K562 (cell line): ENCODE measurements around the gene KIAA0930. TPM values are rescaled to one million over a fixed set of nuclear protein-coding genes. Genes with fewer than 3 reads are reported as not detected.
A peak's percentile ranks its signal among the peaks of the same experiment; 100 is the strongest.

ENCODE experiments used
- ATAC-seq: fragments of 200-7000 bp; cut with Tn5 transposase; 3 replicates; pipeline ENCODE4 v1.9.1; 2020; ENCODE audit warnings: moderate library complexity
- Bru-seq: library from RNA; stranded (reverse); fragments of 400-500 nt; gene quantifications from one replicate; lab custom pipeline; 2021; lab: Mats Ljungman, UMichigan
- BruChase-seq, 2 experiments: library from RNA; stranded (reverse); fragments of 400-500 nt; gene quantifications; one replicate each; lab custom pipeline; 2021; lab: Mats Ljungman, UMichigan
- BruUV-seq: library from RNA; stranded (reverse); fragments of 400-500 nt; replicated peaks from 2 replicates; lab custom pipeline; 2021; lab: Mats Ljungman, UMichigan
- CTCF ChIA-PET: fragments of 300-600 bp; formaldehyde crosslinking; extraction: SDS; loops from one replicate; lab custom pipeline; 2021; ENCODE audit warnings: low intra/inter-chr PET ratio; lab: Yijun Ruan, JAX
- POLR2A ChIA-PET: fragments of 300-600, 350-650 bp; sonication (Branson Sonifier 250); formaldehyde crosslinking; extraction: SDS; loops from one replicate; lab custom pipeline; 2021; ENCODE audit warnings: antibody characterized with exemption, inconsistent platforms; lab: Yijun Ruan, JAX
- DNase-seq, 4 experiments: peaks; one replicate each; pipeline versions ENCODE4 v3.0.0 to v3.0.0-alpha.2; 2011 to 2018; ENCODE audit warnings: low spot score in 3 of 4, mixed read lengths in 3 of 4; ENCODE audit errors: extremely low read depth in 1 of 4
- FAIRE-seq: peaks from 2 replicates; lab custom pipeline; 2011; peaks lifted over from hg19 to GRCh38; lab: Jason Lieb, UNC
- H2AFZ ChIP-seq: 2 replicates; pipeline ENCODE4 v1.6.0; 2011; ENCODE audit warnings: low read depth, low read length, control low read depth, inconsistent platforms
- H3K27ac ChIP-seq: fragments of 200-600 bp; 3 replicates; pipeline ENCODE4 v1.8.0; 2011; ENCODE audit warnings: low read depth, mild to moderate bottlenecking, control low read depth, inconsistent platforms, low read length, moderate library complexity, mixed read lengths; ENCODE audit errors: extremely low read depth
- H3K27me3 ChIP-seq, 2 experiments: fragments of 300-600 bp in 1 of 2; 2 replicates in 1 of 2; 3 replicates in 1 of 2; pipeline versions ENCODE4 v1.6.0 to v1.8.0; 2011; ENCODE audit warnings: inconsistent platforms in 2 of 2, low read length in 2 of 2, mild to moderate bottlenecking in 1 of 2, mixed read lengths in 1 of 2, moderate library complexity in 1 of 2; ENCODE audit not compliant: control insufficient read depth in 2 of 2, insufficient read depth in 2 of 2
- H3K36me3 ChIP-seq: fragments of 300-600 bp; 3 replicates; pipeline ENCODE4 v1.8.0; 2011; ENCODE audit warnings: mild to moderate bottlenecking, low read length, inconsistent platforms; ENCODE audit not compliant: control insufficient read depth, insufficient read depth
- H3K4me1 ChIP-seq, 2 experiments: fragments of 200-600 bp in 1 of 2; replicated peaks in 1 of 2; 2 replicates in 1 of 2; 3 replicates in 1 of 2; pipeline versions ENCODE4 v1.5.1 to v1.8.0; 2011; ENCODE audit warnings: inconsistent platforms in 2 of 2, low read length in 2 of 2, mild to moderate bottlenecking in 1 of 2, mixed read lengths in 1 of 2, moderate library complexity in 1 of 2; ENCODE audit not compliant: control insufficient read depth in 2 of 2, insufficient read depth in 2 of 2
- H3K4me2 ChIP-seq: 2 replicates; pipeline ENCODE4 v1.6.1; 2011; ENCODE audit warnings: low read length, control low read depth, inconsistent platforms, mixed read lengths; ENCODE audit not compliant: insufficient read depth
- H3K4me3 ChIP-seq: fragments of 200-600 bp; sonication (generic), shearing (Covaris generic); 2 replicates; pipeline ENCODE4 v1.5.1; 2016; ENCODE audit warnings: control low read depth, inconsistent platforms
- H3K79me2 ChIP-seq: fragments of 200-600 bp; 3 replicates; pipeline ENCODE4 v1.8.0; 2011; ENCODE audit warnings: low read length, inconsistent platforms; ENCODE audit not compliant: control insufficient read depth, insufficient read depth
- H3K9ac ChIP-seq, 2 experiments: 2 replicates each; pipeline versions ENCODE4 v1.6.0 to v1.6.1; 2011; ENCODE audit warnings: low read depth in 2 of 2, low read length in 2 of 2, control low read depth in 1 of 2, inconsistent platforms in 1 of 2, mild to moderate bottlenecking in 1 of 2, mixed read lengths in 1 of 2; ENCODE audit not compliant: insufficient read depth in 1 of 2
- H3K9me1 ChIP-seq: one replicate; pipeline ENCODE4 v1.6.0; 2011; ENCODE audit warnings: inconsistent platforms, mild to moderate bottlenecking, low read length, moderate library complexity; ENCODE audit not compliant: control insufficient read depth, insufficient read depth
- H3K9me3 ChIP-seq: replicated peaks from 2 replicates; pipeline ENCODE4 v1.5.1; 2011; ENCODE audit warnings: low read depth, low read length, inconsistent platforms; ENCODE audit not compliant: control insufficient read depth, insufficient read depth
- H4K20me1 ChIP-seq: replicated peaks from 2 replicates; pipeline ENCODE4 v1.6.1; 2011; ENCODE audit warnings: low read length, inconsistent platforms, mixed read lengths; ENCODE audit not compliant: control insufficient read depth, insufficient read depth
- CTBP1 ChIP-seq: fragments of 450-650 bp; IDR thresholded peaks from 2 replicates; pipeline ENCODE4 v1.6.1; 2016; ENCODE audit warnings: borderline replicate concordance
- ETS1 ChIP-seq: conservative IDR thresholded peaks from 2 replicates; pipeline ENCODE4 v1.6.1; 2011; ENCODE audit warnings: low read depth, mild to moderate bottlenecking, low read length; ENCODE audit not compliant: control insufficient read depth
- FOXM1 ChIP-seq, 2 experiments: fragments of 450-650 bp in 1 of 2; sonication (generic) in 1 of 2; formaldehyde crosslinking in 1 of 2; IDR thresholded peaks; 2 replicates each; pipeline versions ENCODE4 v1.6.1 to v1.9.0; 2017 to 2022; ENCODE audit warnings: low read depth in 2 of 2, mild to moderate bottlenecking in 2 of 2, missing genetic modification reagents in 1 of 2, moderate library complexity in 1 of 2
- HSF4 ChIP-seq: fragments of 250-450 bp; sonication (Bioruptor Pico); IDR thresholded peaks from 2 replicates; pipeline ENCODE4 v2.1.2; 2022; ENCODE audit warnings: mild to moderate bottlenecking, moderate library complexity, borderline replicate concordance
- JUNB ChIP-seq: fragments of 450-650 bp; formaldehyde crosslinking; conservative IDR thresholded peaks from 2 replicates; pipeline ENCODE4 v1.4.0; 2020; ENCODE audit warnings: mild to moderate bottlenecking
- NCOA4 ChIP-seq: fragments of 450-650 bp; IDR thresholded peaks from 2 replicates; pipeline ENCODE4 v1.6.1; 2018; ENCODE audit warnings: mild to moderate bottlenecking; ENCODE audit not compliant: partially characterized antibody
- NR2C1 ChIP-seq, 2 experiments: fragments of 450-650 bp; IDR thresholded peaks; 2 replicates each; pipeline ENCODE4 v1.6.1; 2017; ENCODE audit warnings: mild to moderate bottlenecking in 2 of 2, antibody characterized with exemption in 1 of 2, inconsistent platforms in 1 of 2, missing compliant biosample characterization in 1 of 2, missing genetic modification characterization in 1 of 2
- VEZF1 ChIP-seq: fragments of 200-800 bp; sonication (Bioruptor generic); IDR thresholded peaks from 2 replicates; pipeline ENCODE4 v1.6.1; 2017; ENCODE audit warnings: missing genetic modification characterization, missing compliant biosample characterization
- ZNF311 ChIP-seq: fragments of 250-450 bp; sonication (Bioruptor Pico); IDR thresholded peaks from 2 replicates; pipeline ENCODE4 v1.4.0; 2020; ENCODE audit warnings: mild to moderate bottlenecking, moderate library complexity
- ZNF449 ChIP-seq: fragments of 250-450 bp; sonication (Bioruptor Pico); IDR thresholded peaks from 2 replicates; pipeline ENCODE4 v1.8.0; 2022; ENCODE audit warnings: moderate library complexity, mild to moderate bottlenecking, inconsistent platforms
- WGBS: fragments of 100-300 bp; shearing (Covaris generic); methylation state at CpG from one replicate; pipeline ENCODE4 v1.1.6; 2016; ENCODE audit warnings: low coverage, mixed read lengths; ENCODE audit not compliant: insufficient coverage; ENCODE audit errors: missing lambda C conversion rate; 5-methylcytosine and 5-hydroxymethylcytosine counted together
- in situ Hi-C: fragments of 300-500 bp; cut with MboI; formaldehyde crosslinking; loops from 4 replicates; pipeline ENCODE4 v1.15.0; 2018; ENCODE audit warnings: inconsistent platforms, mixed read lengths
- intact Hi-C: fragments of 100-400 bp; cut with micrococcal nuclease; formaldehyde crosslinking; loops from 2 replicates; pipeline ENCODE4 v1.14.2; 2022
- long read RNA-seq, 3 experiments: library from polyadenylated mRNA in 2 of 3; library from RNA in 1 of 3; unstranded in 2 of 3; stranded (forward) in 1 of 3; transcript quantifications; one replicate each; pipeline ENCODE4 v2.0.0, GENCODE V29; 2019 to 2022
- polyA minus RNA-seq, 3 experiments: library from RNA; depleted of rRNA, polyadenylated mRNA; stranded (reverse); fragments of >200 nt; gene quantifications; 2 replicates each; pipeline ENCODE4 v1.2.3, GENCODE V29; 2011
- polyA plus RNA-seq, 8 experiments: library from polyadenylated mRNA; depleted of rRNA in 4 of 8; stranded (reverse) in 5 of 8; unstranded in 3 of 8; fragments of >200 nt; fragmentation: Nextera tagmentation in 2 of 8; fragmentation: Illumina TruSeq in 1 of 8; extraction: Ambion mirVana in 2 of 8; extraction: Trizol in 1 of 8; gene quantifications; 2 replicates each; pipeline versions ENCODE4 v1.2.1 to v1.2.3, GENCODE V29; 2011 to 2014; ENCODE audit warnings: inconsistent platforms in 1 of 8, missing spikeins in 1 of 8
- total RNA-seq, 7 experiments: library from RNA; depleted of rRNA in 6 of 7; stranded (reverse); fragments of >200 nt in 6 of 7; fragmentation: Illumina TruSeq in 2 of 7; extraction: Trizol in 2 of 7; gene quantifications; 2 replicates each; pipeline versions ENCODE4 v1.2.1 to v1.2.3, GENCODE V29; 2011 to 2021; ENCODE audit warnings: low replicate concordance in 1 of 7

Gene KIAA0930
- 2.7 and 4.4 TPM in 2 replicates for total RNA-seq (2011; cell fraction: chromatin; rRNA removed; ENCODE audit: low replicate concordance)
- 2.4 and 3.7 TPM in 2 replicates for total RNA-seq (2011; cell fraction: nucleolus; rRNA removed)
- total RNA-seq (2011; cell fraction: nucleoplasm; rRNA removed), result 2.3 and 3.2 TPM in 2 replicates
- total RNA-seq (2014; rRNA removed) (8.5 and 11.5 TPM in 2 replicates), total RNA-seq (2014; rRNA removed; fragmentation: Illumina TruSeq; extraction: Trizol) (3.0 TPM in 2 replicates), total RNA-seq (2015; rRNA removed; fragmentation: Illumina TruSeq; extraction: Trizol) (5.0 and 5.9 TPM in 2 replicates), total RNA-seq (2021) (11.7 and 12.1 TPM in 2 replicates), polyA plus RNA-seq (2011; rRNA removed) (7.7 and 7.9 TPM in 2 replicates), polyA plus RNA-seq (2014; fragmentation: Illumina TruSeq; extraction: Trizol) (6.4 and 8.3 TPM in 2 replicates), polyA plus RNA-seq (2014; fragmentation: Nextera tagmentation; extraction: Ambion mirVana) (under 1 TPM; 0.24 to 0.46 TPM), polyA plus RNA-seq (2014; rRNA removed) (8.1 and 12.1 TPM in 2 replicates), polyA minus RNA-seq (2011; rRNA and poly(A)+ RNA removed) (2.1 and 4.3 TPM in 2 replicates), Bru-seq, nascent RNA (percentile 44 among the genes with signal in this experiment), BruChase-seq, experiment 1, labeled RNA remaining after a 2-hour chase (percentile 34 among the genes with signal in this experiment), BruChase-seq, experiment 2, labeled RNA remaining after a 6-hour chase (percentile 32 among the genes with signal in this experiment)
- polyA plus RNA-seq (2011; cell fraction: cytosol; rRNA removed), result 8.7 and 16.2 TPM in 2 replicates
- 9.8 and 13.3 TPM in 2 replicates for polyA plus RNA-seq (2011; cell fraction: nucleus; rRNA removed)
- 7.7 and 9.5 TPM in 2 replicates for polyA plus RNA-seq (2012)
- 6.1 and 6.6 TPM in 2 replicates for polyA minus RNA-seq (2011; cell fraction: cytosol; rRNA and poly(A)+ RNA removed)
- 1.1 and 1.8 TPM in 2 replicates for polyA minus RNA-seq (2011; cell fraction: nucleus; rRNA and poly(A)+ RNA removed)
- long read RNA-seq, experiment 1, full-length matches to known transcripts, result 32 of 42 reads
- long read RNA-seq, experiment 1, partial matches to known transcripts, result 4 of 42 reads
- long read RNA-seq, experiment 1, other reads (novel, unspliced or antisense), result 6 of 42 reads
- long read RNA-seq, experiment 2, full-length matches to known transcripts, result 12 of 18 reads
- long read RNA-seq, experiment 2, partial matches to known transcripts, result 1 of 18 reads
- long read RNA-seq, experiment 2, other reads (novel, unspliced or antisense), result 5 of 18 reads
- long read RNA-seq, experiment 3, result 0 reads

- Histone ChIP-seq H3K27ac (no peak within 1 kb of the TSS), H3K79me2 (no peaks in the 10 kb centered on the region), H3K36me3 (no peaks in the 10 kb centered on the region), H4K20me1 (no peaks in the 10 kb centered on the region), H3K9ac (peak within 1 kb of the TSS in 1 of 2 experiments; percentile 86; a peak in 2 of 4 replicates), H3K4me2 (peak within 1 kb of the TSS; percentile 60), H3K27me3 (no peaks in the 10 kb centered on the region), H2AFZ (peak within 1 kb of the TSS; percentile 86), H3K9me3 (no peaks in the 10 kb centered on the region), H3K9me1 (no peaks in the 10 kb centered on the region), H3K4me1 (peaks cover 0 to 17% of the 10 kb centered on the region in 2 experiments; a peak in 3 of 5 replicates), H3K4me3 (peak within 1 kb of the TSS; percentile 39)
- peak; percentile 56 to 98 (median 96) for DNase-seq
- intact Hi-C loops, result no loop called here
- in situ Hi-C loops, result loop anchor here (25.0 kb wide), 1 partner anchor 429 kb away; no protein-coding TSS in a partner anchor
- CTCF ChIA-PET, result no interaction called here
- no peak for FAIRE-seq
- peak; percentile 75 for ATAC-seq
- no TSS peak for BruUV-seq
- POLR2A ChIA-PET, result no interaction called here
- 17% methylated on average over 1 of the region's 66 CpGs for WGBS
- peak; percentile 22 for TF ChIP-seq VEZF1 (CRISPR knock-in tag)
- TF ChIP-seq ZNF449 (CRISPR knock-in tag), result no peak
- TF ChIP-seq NR2C1 (IDR thresholded peaks at IDR 0.05), result 0 out of 2 replicates have a peak, but pooled peaks have one; percentile 26
- TF ChIP-seq NR2C1 (tag; IDR thresholded peaks at IDR 0.05), result no peak
- no peak for TF ChIP-seq ETS1
- TF ChIP-seq ZNF311, result no peak
- TF ChIP-seq CTBP1, result peak; percentile 70; the same call in 1 of the 2 replicates
- no peak for TF ChIP-seq HSF4 (CRISPR knock-in tag)
- no peak for TF ChIP-seq JUNB (CRISPR knock-in tag)
- TF ChIP-seq FOXM1 (IDR thresholded peaks at IDR 0.05; ENCODE audit: low read depth), result no peak
- TF ChIP-seq FOXM1 (CRISPR knock-in tag; IDR thresholded peaks at IDR 0.05; ENCODE audit: low read depth), result no peak
- no peak for TF ChIP-seq NCOA4
These were observed at the start of gene KIAA0930 for GRCh38 chr22:45240810-45241631. Gene KIAA0930 (minus strand): TSS chr22:45240894. CDS start chr22:45240703, 191 bp downstream.
